Measurements from ENCODE around the gene KHK.
A peak's percentile ranks its signal among the peaks of the same experiment; 100 is the strongest.

The KHK gene

DNA sequence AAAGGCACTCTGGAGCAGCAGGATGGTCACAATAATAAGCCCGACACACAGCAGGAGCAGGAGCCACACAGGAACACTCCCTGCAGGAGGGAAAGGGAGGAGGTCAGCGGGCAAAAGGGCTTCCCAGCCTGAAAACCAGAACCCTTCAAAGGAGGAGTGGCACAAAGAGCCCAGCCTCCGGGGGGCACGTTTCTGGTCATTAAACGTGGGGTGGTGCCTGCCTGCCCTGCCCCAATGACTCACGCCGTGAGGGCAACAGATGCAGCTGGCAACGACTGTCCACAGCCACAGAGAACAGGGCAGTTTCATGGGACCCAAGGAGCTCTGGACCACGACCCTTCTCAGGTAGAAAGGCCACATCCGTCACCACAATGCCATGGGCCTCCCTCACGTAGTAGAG, 44.9 kb downstream of the KHK start:
- no peak for DNase-seq

DNA sequence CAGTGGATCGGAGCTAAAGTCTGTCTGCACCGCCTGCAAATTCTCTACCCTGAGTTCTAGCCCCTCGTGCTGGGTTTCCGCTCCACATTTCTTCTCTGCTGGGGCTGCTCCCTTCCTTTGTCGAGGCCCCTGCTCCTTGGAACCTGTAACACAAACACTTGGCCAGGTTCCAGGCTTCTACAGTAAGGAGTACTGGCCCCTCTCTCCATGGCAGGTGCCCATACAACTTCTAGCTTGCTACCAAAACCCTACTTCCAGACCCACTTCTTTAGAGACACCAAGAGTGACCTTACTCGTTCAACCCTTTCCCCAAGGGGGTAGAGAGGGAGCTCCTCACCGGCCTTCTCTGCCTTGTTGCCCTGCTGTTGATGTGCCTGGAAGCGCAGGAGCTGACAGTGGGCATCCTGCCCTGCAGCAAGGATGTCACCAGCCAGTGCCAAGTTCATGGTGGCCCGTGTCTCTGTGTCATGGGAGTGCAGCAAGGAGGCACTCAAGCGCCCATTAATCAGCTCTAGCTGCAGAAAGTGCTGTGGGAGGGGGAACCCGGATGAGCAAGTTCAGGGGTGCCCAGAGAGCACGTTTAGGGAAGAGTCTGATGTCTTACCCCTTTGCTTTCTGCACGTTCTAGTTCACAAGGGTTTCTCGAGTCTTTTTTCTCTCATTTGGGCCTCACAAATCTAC, 46.8 kb downstream of the KHK start:
- no peak for DNase-seq

DNA sequence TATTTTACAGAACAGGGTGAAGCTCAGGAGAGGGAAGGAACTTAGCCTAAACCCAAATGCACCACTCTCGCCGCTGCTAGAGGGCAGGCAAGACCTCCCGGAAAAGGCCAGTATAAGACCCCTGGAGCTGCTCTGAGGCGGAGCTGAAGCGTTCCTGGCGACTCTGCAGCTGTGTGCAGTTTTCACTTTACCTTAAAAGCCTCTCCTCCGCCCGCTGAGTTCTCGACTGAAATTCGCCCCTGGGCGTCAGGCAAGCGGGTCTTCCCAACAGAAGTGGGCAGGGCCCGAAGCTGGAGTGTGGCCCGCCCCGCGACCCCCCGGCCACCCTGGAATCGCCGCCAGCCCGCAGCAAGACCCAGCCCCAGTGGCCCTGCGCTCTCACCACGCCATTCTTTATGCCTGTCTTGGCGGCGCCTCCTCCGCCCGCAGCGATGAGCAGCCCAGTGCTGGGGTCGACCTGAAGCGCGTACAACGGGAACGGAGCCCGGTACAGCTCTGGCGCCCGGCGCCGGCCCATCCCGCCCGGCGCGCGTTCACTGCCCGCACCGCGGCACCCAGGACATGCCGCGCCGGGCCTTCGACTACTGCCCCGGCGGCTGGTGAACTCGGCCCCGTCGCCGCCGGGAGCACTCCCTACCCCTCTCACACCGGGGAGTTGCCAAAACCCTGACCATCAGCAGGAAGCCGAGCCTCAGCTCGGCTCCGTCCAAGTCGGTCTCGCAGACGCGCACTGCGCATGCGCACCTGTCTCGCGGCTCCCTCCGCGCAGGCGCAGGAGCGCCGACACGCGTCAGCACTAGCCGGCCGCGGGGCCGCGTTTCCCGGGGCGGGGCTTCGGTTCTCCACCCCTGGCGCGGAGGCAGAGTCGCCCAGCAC, 47.6 kb downstream of the KHK start, which contains the start of gene PREB:
Gene PREB, minus strand, starts transcription at position 732 of the 876 bp plus-strand sequence. Its CDS starts 215 bp downstream, at position 517.
- DNase-seq = peak; percentile 100

DNA sequence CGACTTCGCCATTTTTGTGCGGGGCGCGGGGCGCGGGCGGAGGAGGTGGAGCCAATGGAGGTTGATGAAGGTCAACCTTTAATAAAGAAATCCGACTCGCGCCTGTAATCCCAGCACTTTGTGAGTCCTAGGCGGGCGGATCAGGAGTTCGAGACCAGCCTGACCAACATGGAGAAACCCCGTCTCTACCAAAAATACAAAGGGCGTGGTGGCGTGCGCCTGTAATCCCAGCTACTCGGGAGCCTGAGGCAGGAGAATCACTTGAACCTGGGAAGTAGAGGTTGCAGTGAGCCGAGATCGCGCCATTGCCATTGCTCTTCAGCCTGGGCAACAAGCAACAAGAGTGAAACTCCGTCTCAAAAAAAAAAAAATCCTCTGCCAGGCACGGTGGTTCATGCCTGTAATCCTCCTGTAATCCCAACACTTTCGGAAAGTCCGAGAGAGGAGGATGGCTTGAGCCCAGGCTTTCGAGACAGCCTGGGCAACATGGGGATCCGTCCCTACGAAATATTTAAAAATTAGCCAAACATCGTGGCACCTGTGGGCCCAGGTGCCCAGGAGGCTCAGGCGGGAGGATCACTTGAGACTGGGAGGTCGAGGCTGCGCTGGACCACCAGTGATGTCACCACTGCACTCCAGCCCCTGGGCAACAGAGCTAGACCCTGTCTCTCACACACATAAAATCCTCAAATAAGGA, 48.4 kb downstream of the KHK start:
- no peak for DNase-seq

DNA sequence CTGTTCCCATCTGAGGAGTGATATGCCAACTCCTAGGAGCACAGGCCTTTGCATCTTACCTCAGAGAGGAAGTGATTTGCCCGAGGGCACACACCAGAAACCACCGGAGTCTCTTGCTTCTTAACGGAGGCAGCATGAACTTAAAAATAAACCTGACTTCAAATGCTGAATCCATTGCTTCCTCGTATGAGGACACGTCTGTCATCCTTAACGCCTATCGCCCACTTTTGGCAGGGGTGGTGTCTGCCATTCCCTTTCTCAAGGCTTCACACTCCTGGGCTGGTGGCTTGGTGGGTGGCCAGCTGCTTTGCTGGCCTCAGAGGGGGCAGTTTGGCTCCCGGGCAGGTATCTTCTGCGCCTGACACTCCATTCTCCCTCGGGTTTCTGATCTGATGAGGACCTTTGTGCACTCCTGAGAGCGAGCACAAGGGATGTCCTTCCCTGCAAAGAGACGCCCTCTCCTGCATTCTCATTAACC, 48.9 kb downstream of the KHK start:
- no peak for DNase-seq

DNA sequence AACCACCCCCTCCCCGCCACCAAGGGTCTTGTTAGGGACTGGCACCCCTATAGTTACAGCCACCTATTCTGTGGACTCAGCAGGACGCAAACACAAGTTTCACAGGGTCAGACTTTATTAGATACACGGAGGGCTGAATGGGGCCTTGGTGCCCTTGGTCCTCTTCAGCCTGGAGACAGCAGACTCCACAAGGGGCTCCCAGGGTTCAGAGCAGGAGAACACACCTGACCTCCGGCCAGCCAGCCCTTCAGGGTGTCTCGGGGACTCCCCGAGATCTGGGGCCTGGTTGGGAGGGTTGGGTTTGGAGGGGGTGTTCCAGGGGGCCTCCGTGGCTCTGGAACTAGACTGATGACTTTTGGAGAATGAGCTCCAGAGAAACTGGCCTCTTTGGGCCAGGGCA, 50.2 kb downstream of the KHK start:
- DNase-seq = no peak

DNA sequence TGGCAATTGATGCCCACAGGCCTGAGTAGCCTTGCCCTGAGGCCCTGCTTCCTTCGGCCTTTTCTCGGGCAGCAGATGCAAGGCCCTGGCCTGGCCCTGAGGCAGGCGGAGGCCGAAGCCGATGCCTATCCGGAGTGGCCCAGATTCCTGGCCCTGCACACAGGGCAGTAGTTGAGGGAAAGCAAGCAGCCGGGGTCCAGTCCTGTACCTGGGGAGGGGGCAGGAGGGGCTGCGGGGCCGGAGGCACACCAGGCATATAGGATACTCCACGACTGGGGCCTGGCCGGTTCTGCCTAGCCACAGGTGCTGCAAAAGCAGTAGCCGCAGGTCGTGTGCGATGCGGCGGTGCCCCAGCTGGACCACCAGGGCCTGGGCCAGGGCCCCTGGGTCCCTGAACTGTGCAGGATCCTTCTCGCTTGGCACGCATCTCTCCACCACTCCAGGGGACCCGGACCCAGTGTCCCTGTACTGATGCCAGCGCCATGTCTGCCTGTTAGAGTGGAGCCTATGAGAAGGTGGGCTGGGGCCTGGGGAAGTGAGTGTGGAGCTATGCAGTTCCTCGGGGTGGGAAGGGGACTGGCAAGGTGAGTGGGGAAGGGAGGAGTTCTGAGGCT, 50.9 kb downstream of the KHK start:
- no peak for DNase-seq

DNA sequence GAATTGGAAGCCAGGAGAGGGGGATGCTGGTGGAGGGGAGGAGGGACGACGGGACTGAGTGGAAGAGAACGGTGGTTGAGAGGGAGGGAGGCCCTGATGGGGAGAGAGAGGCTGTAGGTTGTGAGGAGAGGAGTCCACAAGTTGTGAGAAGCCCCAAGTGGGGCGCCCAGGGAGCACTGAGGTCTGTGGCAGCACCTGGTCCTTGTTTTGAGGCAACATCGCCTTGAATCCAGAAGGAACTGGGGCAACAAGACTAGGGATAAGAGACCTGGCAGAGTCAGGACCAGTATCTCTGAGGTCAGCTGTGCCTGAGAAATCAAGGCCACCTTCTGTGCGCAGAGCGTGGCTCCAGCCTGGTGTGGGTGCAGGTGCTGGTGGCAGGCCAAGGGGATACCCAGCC, 51.5 kb downstream of the KHK start:
- DNase-seq = no peak

DNA sequence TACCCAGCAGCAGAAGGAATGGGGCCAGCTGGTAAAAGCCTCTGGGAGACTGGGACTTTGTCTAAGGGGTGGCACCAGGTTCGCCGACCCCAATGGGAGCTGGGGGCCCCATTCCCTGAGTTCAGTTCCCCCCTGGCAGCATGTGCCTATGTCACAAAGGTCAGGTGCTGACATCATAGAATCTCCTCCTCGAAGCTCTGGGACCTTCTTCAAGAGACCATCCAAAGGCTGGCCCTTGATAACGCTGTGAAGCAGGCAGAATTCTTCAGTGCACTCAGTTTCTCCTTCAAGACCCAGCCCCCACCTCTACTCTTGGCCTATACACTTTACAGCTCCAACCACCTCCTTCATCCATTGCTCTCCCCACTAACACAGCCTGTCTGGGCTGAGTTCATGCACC, 52.7 kb downstream of the KHK start, which contains the start of gene PRR30:
Gene PRR30, minus strand, starts transcription at position 101 of the 400 bp plus-strand sequence. CDS start 1,081 bp downstream, outside the sequence.
- no peak for DNase-seq

DNA sequence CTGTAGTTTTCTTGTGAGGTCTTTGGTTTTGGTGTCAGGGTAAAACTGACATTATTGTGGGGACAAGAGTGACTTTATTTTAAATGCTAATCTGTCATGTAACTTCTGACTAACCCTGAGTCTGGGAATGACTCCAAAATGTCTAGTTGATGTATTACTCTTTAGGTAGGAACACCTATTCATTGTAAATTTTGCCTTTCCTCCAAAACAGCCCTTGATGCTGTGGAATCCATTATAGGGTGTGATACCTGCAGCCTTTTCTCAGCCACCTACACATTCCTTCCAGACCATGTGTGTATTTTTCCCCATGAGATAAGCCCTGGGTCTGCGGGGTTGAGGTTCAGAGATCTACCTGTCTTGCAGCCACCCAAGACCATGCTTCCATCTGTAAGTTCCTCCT, 56.7 kb downstream of the KHK start:
- DNase-seq = no peak

DNA sequence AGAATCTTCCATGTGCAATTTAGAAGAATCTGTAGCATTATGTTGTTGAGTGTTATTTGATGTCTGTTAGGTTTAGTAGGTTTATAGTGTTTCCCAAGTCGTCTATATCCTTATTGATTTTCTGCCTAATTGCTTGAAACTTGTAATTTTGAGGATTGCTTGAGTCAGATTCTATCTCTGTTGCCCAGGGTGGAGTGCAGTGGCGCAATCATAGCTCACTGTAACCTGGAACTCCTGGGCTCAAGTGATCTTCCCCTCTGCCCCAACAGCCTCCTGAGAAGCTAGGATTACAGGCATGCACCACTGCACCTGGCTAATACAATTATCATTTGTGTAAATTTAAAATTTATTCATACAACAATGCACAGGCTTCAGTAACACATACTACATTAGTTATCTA, 59.1 kb downstream of the KHK start:
- DNase-seq = no peak

DNA sequence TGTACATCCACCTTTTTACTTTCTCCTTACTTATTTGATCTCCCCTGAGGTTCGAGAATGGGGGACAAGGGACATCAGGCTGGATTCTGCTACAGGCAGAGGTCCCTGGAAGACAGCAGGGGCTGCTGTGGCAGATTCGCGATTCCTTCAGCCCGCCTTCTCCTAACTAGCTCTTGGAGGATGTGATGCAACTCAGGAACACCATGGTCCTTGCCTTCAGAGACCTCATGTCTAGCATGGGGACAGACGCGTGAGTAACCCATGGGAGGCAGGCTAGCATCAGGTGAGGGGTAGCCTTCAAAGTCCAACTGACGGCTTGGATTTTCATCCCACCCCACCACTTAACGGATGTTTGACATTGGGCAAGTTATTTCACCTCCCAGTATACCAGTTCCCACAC, 61.4 kb downstream of the KHK start:
- DNase-seq = no peak

DNA sequence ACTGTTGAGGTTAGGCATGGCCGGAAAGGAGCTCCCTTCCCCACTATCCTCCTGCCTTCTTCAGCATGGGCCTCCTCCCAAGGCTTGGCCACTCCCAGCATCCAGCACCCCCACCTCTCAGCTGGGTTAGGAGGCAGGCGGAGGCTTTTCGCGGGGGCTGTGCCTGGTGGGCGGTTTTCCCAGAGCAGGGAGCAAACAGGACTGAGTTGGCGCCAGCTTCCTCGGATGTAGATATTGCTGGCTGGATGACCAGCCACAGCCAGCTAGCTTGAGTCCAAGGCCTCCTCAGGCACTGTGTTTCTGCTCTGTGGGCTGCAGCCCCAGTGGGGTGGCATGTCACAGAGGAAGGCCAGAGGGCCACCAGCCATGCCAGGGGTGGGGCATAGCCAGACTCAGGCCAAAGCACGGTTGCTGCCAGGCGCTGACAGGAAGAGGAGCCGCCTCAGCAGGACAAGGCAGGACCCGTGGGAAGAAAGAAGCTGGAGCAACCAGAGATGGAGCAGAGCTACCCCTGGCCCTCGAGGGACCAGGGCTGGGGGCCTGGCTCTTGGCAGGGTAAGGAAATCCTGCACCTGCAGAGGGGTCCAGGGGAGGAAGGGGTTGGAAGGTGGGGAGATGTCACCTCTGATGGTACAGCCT, 62.3 kb downstream of the KHK start, which contains the start of gene TCF23:
Gene TCF23, plus strand, starts transcription at position 204 of the 639 bp plus-strand sequence. Its CDS starts 130 bp downstream, at position 334.
- no peak for DNase-seq

DNA sequence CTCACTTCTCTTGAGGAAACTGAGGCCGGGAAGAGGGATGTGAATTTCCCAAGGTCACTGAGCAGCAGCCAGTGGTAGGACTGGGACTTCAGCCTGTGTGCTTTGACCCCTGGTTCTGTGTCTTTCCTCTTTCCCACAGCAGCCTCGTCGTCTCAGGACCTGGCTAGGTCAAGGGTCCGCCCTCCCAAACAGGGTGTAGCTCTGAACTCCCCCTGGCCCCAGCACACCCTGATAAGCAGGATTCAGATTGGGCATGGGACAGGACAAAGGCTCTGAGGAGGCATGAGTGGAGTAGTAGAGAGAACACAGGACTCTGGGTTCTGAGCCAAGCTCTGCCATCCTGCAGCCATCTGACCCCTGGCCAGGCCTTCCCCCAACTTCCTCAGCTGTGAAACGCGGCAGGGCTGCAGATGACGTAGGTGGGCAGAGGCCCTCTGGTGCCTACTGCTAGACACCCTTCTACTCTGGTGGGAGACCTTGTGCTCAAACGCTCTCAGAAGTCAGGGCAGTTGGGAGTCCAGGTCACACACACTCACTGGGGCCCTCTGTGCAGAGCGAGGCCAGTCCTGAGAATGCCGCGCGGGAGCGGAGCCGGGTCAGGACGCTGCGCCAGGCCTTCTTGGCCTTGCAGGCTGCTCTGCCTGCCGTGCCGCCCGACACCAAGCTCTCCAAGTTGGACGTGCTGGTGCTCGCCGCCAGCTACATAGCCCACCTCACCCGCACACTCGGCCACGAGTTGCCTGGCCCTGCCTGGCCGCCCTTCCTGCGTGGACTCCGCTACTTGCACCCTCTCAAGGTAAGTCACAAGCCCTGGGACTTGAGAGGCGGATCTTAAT, 63.2 kb downstream of the KHK start:
- DNase-seq = no peak

All from activated CD8-positive, alpha-beta memory T cell treated with anti-CD3 and anti-CD28 coated beads for 24 hours (primary cell).